ENCODE data around the gene RXYLT1.

RXYLT1 gene

GRCh38 chr12:63844391-63845341 lies 65.0 kb downstream of the RXYLT1 start, which contains the start of gene SRGAP1:
Gene SRGAP1 (plus strand): TSS chr12:63844700. CDS start chr12:63844817, 117 bp downstream.
- peak; percentile 92 for DNase-seq (ENCODE audit: low read depth)

- DNase-seq (ENCODE audit: low read depth): peak; percentile 40
These were observed 66.0 kb downstream of the RXYLT1 start for GRCh38 chr12:63845726-63846125.

GRCh38 chr12:63846238-63846967 lies 66.7 kb downstream of the RXYLT1 start:
- DNase-seq (ENCODE audit: low read depth): no peak

- DNase-seq (ENCODE audit: low read depth): no peak
These were observed 68.7 kb downstream of the RXYLT1 start for GRCh38 chr12:63848450-63848849.

- no peak for DNase-seq (ENCODE audit: low read depth)
These were observed 69.5 kb downstream of the RXYLT1 start for GRCh38 chr12:63849106-63849620.

- no peak for DNase-seq (ENCODE audit: low read depth)
These were observed 69.9 kb downstream of the RXYLT1 start for GRCh38 chr12:63849641-63850040.

- DNase-seq (ENCODE audit: low read depth): no peak
These were observed 74.3 kb downstream of the RXYLT1 start for GRCh38 chr12:63853978-63854377.

GRCh38 chr12:63855299-63855698 lies 75.6 kb downstream of the RXYLT1 start:
- DNase-seq (ENCODE audit: low read depth): no peak

GRCh38 chr12:63857771-63858670 lies 78.3 kb downstream of the RXYLT1 start:
- DNase-seq (ENCODE audit: low read depth): peak; percentile 47

All from fibroblast of gingiva (primary cell).